Stimulated activated naive B cell treated with anti-CD40 and anti-IgM and Interleukin-4, amounts not matched to agents 10 μg/mL and 1 μg/mL and 100 μg/mL, for 72 hours (primary cell): ENCODE data around the gene FAM89B.
"Not testable (repeated sequence)": the region's sequence is repeated elsewhere in the genome, so short reads cannot be mapped to it uniquely, and the experiment has no call there.

Experiments
- ATAC-seq, 2 donors: fragments of 150-1000 bp; cut with Tn5 transposase; replicated peaks; 2 replicates each; pipeline ENCODE4 v1.10.0; 2021; ENCODE audit warnings: moderate library complexity in 1 of 2
- DNase-seq: peaks from one replicate; pipeline ENCODE4 v3.0.0; 2021
- H3K27ac Mint-ChIP-seq: one replicate; pipeline ENCODE4 v1.8.0; 2022; ENCODE audit warnings: mild to moderate bottlenecking, mixed read lengths
- H3K27me3 Mint-ChIP-seq, 2 donors: one replicate each; pipeline ENCODE4 v1.8.0; 2022; ENCODE audit warnings: mixed read lengths in 2 of 2
- H3K36me3 Mint-ChIP-seq, 2 donors: one replicate each; pipeline ENCODE4 v1.8.0; 2022; ENCODE audit warnings: mixed read lengths in 2 of 2, mild to moderate bottlenecking in 1 of 2
- H3K4me1 Mint-ChIP-seq, 2 donors: one replicate each; pipeline ENCODE4 v1.8.0; 2022; ENCODE audit warnings: mixed read lengths in 2 of 2, mild to moderate bottlenecking in 1 of 2
- H3K4me3 Mint-ChIP-seq, 2 donors: one replicate each; pipeline ENCODE4 v1.8.0; 2022; ENCODE audit warnings: mild to moderate bottlenecking in 2 of 2, mixed read lengths in 2 of 2, moderate library complexity in 1 of 2
- H3K9me3 Mint-ChIP-seq, 2 donors: one replicate each; pipeline ENCODE4 v1.8.0; 2022; ENCODE audit warnings: mixed read lengths in 2 of 2, mild to moderate bottlenecking in 1 of 2

Gene FAM89B

DNA sequence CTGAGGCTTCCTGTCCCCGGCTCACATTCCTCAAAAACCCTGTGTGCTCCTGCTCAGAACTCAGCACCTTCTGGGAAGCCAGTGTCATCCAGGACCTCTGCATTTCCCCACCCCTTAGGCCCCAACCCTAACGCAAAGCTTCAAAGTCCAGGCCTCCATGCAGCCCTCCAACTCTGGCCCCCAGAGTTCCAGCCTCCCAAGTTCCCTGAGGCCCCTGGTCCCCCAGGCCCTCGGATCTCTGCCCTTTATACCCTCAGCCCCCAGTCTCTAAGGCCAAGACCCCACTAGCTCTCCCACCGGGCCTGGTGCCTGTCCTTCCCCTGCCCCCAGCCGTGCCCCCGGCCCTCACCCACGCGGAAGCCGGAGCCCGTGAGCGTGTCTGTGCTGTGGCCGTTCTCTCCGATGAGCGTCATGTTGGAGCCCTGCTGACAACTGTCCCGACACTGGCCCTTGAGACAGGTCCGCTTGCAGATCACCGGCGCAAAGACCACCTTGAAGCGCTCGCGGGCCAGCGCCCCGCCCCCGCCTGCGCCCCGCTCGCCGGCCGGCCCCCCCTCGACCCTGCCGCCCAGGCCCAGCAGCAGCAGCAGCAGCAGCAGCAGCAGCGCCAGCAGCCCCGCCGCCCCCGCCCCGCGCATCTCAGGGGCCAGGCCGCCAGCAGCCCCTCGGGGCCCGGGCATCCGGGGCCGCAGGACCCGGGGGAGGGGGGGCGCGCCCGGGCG is 14.9 kb upstream of the FAM89B start:
- H3K4me3 Mint-ChIP-seq: peak overlapping the region; percentile 71 to 84
- DNase-seq: no peak
- peak; percentile 21 to 28 for ATAC-seq
- no peaks in the 10 kb centered on the region for H3K36me3 Mint-ChIP-seq
- H3K27me3 Mint-ChIP-seq: peaks cover 0 to 4% of the 10 kb centered on the region in 2 donors
- H3K4me1 Mint-ChIP-seq: peaks cover 41 to 60% of the 10 kb centered on the region in 2 donors
- H3K9me3 Mint-ChIP-seq: no peaks in the 10 kb centered on the region
- peak overlapping the region; percentile 75 for H3K27ac Mint-ChIP-seq

GRCh38 chr11:65558002-65558929 is 14.1 kb upstream of the FAM89B start, which contains the start of gene LTBP3:
Gene LTBP3, minus strand, starts transcription at chr11:65558359. Its CDS starts 400 bp downstream, at chr11:65557959.
- peak within 1 kb of the TSS; percentile 80 to 84 for H3K4me3 Mint-ChIP-seq
- DNase-seq: no peak
- no peaks in the 10 kb centered on the region for H3K36me3 Mint-ChIP-seq
- H3K27ac Mint-ChIP-seq: peak within 1 kb of the TSS; percentile 85
- H3K4me1 Mint-ChIP-seq: peaks cover 35 to 54% of the 10 kb centered on the region in 2 donors
- H3K9me3 Mint-ChIP-seq: no peaks in the 10 kb centered on the region
- H3K27me3 Mint-ChIP-seq: peaks cover 0 to 4% of the 10 kb centered on the region in 2 donors
- ATAC-seq: peak; percentile 66 to 77

GRCh38 chr11:65558930-65559509 is 13.3 kb upstream of the FAM89B start:
- ATAC-seq (no peak), DNase-seq (no peak)
- peak overlapping the region; percentile 71 for H3K27ac Mint-ChIP-seq
- peaks cover 0 to 4% of the 10 kb centered on the region in 2 donors for H3K27me3 Mint-ChIP-seq
- H3K4me1 Mint-ChIP-seq: peaks cover 35 to 54% of the 10 kb centered on the region in 2 donors
- H3K36me3 Mint-ChIP-seq: no peaks in the 10 kb centered on the region
- peak overlapping the region in 1 of 2 donors; percentile 84 for H3K4me3 Mint-ChIP-seq
- no peaks in the 10 kb centered on the region for H3K9me3 Mint-ChIP-seq

- no peak overlapping the region for H3K27ac Mint-ChIP-seq
- DNase-seq: no peak
- peaks cover 0 to 4% of the 10 kb centered on the region in 2 donors for H3K27me3 Mint-ChIP-seq
- no peaks in the 10 kb centered on the region for H3K36me3 Mint-ChIP-seq
- H3K9me3 Mint-ChIP-seq: no peaks in the 10 kb centered on the region
- no peak overlapping the region for H3K4me3 Mint-ChIP-seq
- ATAC-seq: peak in 1 of 2 donors; percentile 33
- H3K4me1 Mint-ChIP-seq: peaks cover 32 to 49% of the 10 kb centered on the region in 2 donors
These were observed 12.8 kb upstream of the FAM89B start for GRCh38 chr11:65559535-65559934.

DNA sequence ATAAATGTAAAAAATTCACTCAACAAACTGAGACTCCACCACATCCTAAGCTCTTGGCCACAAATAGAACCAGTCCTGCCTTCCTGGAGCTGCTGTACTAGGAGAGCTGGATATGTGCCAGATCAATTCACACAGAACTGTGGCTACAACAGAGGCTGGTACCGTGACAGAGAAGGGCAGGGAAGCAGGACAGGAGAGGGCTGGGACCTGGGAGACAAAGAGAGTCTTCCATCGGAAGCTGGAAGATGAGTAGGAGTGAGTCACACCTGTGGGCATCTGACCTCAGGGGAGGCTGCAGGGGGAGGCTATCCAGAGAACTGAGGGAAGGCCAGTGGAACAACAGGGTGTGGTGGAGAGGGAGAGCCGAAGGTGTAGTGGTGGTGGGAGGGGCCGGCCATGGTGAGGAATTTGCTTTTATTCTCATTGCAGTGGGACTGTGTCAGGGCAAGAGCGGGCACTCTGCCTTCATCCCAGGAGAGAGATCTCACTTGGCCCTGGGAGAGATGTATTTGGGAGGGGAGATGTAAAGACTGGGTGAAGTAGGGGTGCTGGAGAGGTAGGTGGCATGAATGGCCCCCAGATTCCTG is 12.3 kb upstream of the FAM89B start:
- ATAC-seq (no peak), DNase-seq (no peak)
- peaks cover 29 to 48% of the 10 kb centered on the region in 2 donors for H3K4me1 Mint-ChIP-seq
- peak overlapping the region; percentile 49 for H3K27ac Mint-ChIP-seq
- no peak overlapping the region for H3K4me3 Mint-ChIP-seq
- H3K27me3 Mint-ChIP-seq: peaks cover 0 to 4% of the 10 kb centered on the region in 2 donors
- H3K9me3 Mint-ChIP-seq: no peaks in the 10 kb centered on the region
- H3K36me3 Mint-ChIP-seq: no peaks in the 10 kb centered on the region

- ATAC-seq (no peak), DNase-seq (no peak)
- Mint-ChIP-seq H3K9me3 (no peaks in the 10 kb centered on the region), H3K27ac (no peak overlapping the region), H3K4me3 (peak overlapping the region in 1 of 2 donors; percentile 33), H3K36me3 (no peaks in the 10 kb centered on the region), H3K27me3 (peaks cover 0 to 4% of the 10 kb centered on the region in 2 donors), H3K4me1 (peaks cover 32 to 51% of the 10 kb centered on the region in 2 donors)
These were observed 11.6 kb upstream of the FAM89B start for GRCh38 chr11:65560555-65561418.

DNA sequence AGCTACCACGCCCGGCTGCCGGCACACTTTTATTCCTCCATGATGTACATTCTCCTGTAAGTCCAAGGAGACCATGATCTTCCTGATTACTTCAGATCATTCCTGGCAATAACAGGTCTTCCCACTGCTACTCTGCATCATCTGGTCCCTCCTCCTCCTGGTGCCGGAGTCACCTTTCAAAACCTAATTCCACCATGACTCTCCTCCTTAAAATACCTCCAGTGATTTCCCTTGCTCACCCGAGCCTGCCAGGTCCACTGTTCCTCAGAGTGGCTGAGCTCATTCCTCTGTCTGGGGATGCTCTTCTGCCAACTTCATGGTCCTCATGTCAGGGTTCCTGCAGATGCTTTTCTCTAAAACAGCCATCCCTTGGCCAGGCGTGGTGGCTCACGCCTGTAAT is 10.3 kb upstream of the FAM89B start:
- Mint-ChIP-seq H3K4me1 (peaks cover 37 to 50% of the 10 kb centered on the region in 2 donors), H3K27me3 (peaks cover 0 to 4% of the 10 kb centered on the region in 2 donors), H3K27ac (peak overlapping the region; percentile 37), H3K4me3 (no peak overlapping the region), H3K36me3 (peaks cover 2 to 4% of the 10 kb centered on the region in 2 donors), H3K9me3 (no peaks in the 10 kb centered on the region)
- no peak for ATAC-seq
- no peak for DNase-seq

DNA sequence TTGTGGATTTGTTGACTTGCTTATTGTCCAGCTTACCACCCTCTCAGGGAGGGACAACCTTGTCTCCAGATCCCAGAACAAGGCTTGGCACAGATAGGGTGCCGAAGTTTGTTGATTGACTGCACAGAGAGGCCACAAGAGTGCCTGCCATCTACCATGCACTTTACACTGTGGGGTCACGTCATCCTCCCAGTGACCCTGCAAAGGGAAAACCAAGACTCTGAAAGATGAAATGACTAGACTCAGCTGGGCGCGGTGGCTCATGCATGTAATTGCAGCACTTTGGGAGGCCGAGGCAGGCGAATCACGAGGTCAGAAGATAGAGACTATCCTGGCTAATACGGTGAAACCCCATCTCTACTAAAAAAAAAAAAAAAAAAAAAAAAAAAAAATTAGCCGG is 9.6 kb upstream of the FAM89B start:
- DNase-seq (no peak), ATAC-seq (no peak)
- Mint-ChIP-seq H3K27ac (no peak overlapping the region), H3K4me3 (no peak overlapping the region), H3K27me3 (peaks cover 0 to 4% of the 10 kb centered on the region in 2 donors), H3K36me3 (peaks cover 2 to 4% of the 10 kb centered on the region in 2 donors), H3K4me1 (peaks cover 33 to 45% of the 10 kb centered on the region in 2 donors), H3K9me3 (no peaks in the 10 kb centered on the region)

DNA sequence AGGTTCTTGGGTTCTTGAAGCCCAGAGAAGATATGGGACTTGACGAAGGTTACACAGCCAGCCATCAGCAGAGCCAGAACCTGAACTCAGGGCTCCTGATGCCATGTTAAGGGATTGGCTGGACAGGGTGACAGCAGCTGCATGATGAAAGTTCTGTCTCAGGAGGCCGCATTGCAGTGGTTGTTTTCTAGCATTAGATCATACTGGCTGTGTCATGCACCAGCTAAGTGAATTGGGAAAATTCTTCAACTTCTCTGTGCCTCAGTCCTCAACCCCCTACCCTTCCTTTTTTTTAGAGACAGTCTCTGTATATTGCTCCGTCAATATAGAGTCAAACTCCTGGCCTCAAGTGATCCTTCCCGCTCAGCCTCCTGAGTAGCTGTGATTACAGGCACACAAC is 8.7 kb upstream of the FAM89B start:
- peaks cover 37 to 51% of the 10 kb centered on the region in 2 donors for H3K4me1 Mint-ChIP-seq
- H3K9me3 Mint-ChIP-seq: no peaks in the 10 kb centered on the region
- H3K27ac Mint-ChIP-seq: no peak overlapping the region
- no peak for DNase-seq
- no peak for ATAC-seq
- H3K4me3 Mint-ChIP-seq: no peak overlapping the region
- H3K36me3 Mint-ChIP-seq: peaks cover 6 to 8% of the 10 kb centered on the region in 2 donors
- H3K27me3 Mint-ChIP-seq: peaks cover 0 to 4% of the 10 kb centered on the region in 2 donors

GRCh38 chr11:65564879-65565559 is 7.3 kb upstream of the FAM89B start:
- H3K4me1 Mint-ChIP-seq: peaks cover 38 to 46% of the 10 kb centered on the region in 2 donors
- DNase-seq, H3K36me3 Mint-ChIP-seq, H3K27me3 Mint-ChIP-seq, H3K9me3 Mint-ChIP-seq, H3K4me3 Mint-ChIP-seq, ATAC-seq: not testable (repeated sequence)
- peak overlapping the region; percentile 6 for H3K27ac Mint-ChIP-seq

- Mint-ChIP-seq H3K27ac (peak overlapping the region; percentile 88), H3K27me3 (no peaks in the 10 kb centered on the region), H3K36me3 (peaks cover 9 to 12% of the 10 kb centered on the region in 2 donors), H3K4me3 (peak overlapping the region; percentile 10 to 44), H3K4me1 (peaks cover 35 to 47% of the 10 kb centered on the region in 2 donors), H3K9me3 (no peaks in the 10 kb centered on the region)
- no peak for DNase-seq
- ATAC-seq: no peak
These were observed 6.5 kb upstream of the FAM89B start for GRCh38 chr11:65565624-65566453.
